T-helper 9 cell (primary cell): ENCODE results near the gene KCNJ2.

Source experiments
- DNase-seq: peaks from one replicate; pipeline ENCODE4 v3.0.0-alpha.2; 2020

The KCNJ2 gene

DNA sequence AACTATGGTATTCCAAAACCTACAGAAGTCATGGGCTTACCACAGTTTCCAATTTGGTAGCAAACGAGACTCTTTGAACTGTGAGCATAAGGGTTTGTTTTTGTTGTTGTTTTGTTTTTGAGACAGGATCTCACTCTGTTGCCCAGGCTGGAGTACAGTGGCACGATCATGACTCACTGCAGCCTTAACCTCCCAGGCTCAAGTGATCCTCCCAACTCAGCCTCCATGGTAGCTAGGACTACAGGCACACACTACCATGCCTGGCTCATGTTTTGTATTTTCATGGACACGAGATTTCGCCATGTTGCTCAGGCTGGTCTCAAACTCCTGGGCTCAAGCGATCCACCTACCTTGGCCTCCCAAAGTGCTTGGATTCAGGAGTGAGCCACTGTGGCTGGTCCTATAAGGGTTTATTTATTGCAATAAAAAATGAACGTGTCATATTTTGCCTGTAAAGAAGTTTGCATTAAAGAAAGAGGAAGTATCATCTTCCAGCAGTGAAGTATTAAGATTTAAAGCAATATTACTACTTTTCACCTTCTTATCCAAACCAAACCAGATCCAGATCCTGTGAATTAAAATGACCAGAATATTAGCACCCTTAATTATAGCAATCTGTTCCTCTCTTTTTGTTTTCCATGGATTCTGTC, 37.2 kb downstream of the KCNJ2 start:
- DNase-seq = no peak

DNA sequence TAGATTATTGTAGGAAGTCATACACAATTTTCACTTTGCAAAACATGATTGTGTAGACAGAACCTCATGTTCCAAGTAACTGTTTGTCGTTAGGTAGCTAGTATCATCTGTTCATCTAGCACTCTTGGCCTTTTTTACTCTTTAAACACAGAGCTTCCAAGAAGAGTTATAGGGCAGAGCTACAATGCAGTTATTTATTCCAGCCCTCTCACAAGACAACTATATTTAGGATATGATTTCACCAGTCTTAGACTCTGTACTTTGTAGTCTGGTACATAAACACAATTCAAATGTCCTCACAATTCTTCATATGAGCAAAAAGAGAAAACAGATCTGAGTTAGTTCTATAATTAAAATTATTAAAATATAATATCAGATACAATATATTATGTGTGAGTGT, 37.9 kb downstream of the KCNJ2 start:
- no peak for DNase-seq

DNA sequence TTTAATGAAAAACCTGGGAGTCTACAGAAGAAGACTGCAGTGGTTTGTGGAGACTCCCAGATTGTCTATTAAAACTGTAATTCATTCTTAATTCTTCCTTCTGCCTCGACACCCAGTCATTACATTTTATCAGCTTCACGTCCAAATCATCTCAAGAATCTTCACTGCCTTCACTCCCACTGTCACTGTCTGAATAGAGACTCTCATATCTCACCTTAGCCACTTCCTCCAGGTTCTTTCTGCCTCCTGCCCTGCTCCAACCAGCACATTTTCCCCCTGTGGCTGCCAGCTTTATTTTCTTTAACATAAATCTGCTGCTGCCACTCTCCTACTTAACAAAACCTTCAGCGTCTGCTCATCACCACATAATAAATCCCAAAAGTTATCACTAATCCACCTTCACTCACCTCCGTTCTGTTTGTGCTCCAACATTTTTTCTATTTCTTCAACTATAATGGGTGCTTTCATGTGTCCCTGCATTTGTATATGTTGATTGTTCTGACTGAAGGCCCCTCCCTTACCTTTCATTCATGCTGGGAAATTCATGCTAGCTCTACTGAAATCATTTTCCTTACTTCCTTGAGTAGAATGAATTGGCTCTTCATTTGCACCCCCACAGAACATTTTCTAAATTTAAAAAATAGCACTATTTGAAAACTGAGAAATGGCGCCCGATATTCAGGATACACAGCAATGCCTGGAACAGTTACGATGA, 38.9 kb downstream of the KCNJ2 start:
- no peak for DNase-seq

DNA sequence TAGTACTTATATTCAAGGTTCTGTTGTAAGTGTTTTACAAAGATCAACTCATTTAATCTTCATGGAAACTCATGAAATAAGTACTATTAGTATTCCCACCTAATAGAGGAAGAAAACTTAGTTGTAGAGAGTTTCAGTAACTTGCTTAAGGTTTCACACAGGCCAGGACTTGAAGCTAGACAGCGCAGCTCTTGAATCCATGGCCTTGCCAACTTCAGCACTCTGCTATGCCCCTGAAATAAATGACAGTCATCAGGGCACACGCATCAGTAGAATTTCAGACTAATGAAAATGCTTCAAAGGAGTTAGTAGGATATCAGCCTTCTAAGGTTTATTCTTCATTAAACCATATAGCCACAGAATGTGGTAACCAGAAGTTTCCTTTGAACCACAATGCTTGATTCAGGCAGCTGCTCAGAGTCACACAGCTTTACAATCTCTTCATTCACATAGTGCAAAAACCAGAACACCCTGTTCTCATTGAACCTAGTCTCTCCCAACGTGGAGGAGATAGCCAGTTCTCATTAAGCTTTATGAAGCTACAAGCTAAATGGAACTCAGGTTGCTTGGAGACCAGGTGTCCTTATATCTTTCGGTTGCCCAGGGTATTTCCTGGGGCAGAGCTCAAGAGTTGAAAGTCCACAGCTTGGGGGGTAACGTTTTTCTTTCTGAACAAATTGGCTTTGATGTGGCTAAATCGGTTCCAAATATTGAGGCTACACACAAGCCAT, 39.7 kb downstream of the KCNJ2 start:
- DNase-seq = no peak

DNA sequence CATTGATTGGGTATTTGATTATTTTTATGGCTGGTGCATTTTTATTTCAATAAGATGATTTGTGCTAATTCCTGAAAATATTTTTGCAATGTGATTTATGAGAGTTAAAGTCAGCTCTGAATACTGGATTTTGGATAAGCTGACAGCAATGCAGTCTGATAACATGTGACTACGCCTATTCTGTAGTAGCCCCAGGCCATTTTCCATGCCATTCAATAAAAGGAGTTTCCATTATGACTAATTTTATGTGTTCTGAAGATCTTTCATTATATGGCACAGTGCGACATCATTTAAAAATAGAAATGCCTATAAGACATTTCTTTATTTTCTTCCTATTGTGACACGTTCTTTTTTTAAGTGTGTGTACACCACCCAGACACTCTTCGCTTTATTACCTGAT, 46.3 kb downstream of the KCNJ2 start:
- no peak for DNase-seq

DNA sequence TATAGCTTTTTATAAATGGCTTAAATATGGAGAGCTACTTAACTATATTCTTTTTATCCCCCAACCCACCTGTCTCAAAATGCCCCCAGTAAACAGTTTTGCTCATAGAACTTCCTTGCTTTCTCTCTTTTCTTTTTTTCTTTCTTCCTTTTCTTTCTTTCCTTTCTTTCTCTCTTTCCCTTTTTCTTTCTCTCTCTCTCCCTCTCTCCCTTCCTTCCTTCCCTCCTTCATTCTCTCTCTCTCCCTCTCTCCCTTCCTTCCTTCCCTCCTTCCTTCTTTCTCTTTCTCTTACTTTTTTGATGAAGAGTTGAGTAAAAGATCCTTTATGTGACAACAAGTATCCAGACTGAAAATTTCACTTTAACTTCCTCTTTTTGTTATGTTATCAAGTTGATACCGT, 48.2 kb downstream of the KCNJ2 start:
- no peak for DNase-seq

DNA sequence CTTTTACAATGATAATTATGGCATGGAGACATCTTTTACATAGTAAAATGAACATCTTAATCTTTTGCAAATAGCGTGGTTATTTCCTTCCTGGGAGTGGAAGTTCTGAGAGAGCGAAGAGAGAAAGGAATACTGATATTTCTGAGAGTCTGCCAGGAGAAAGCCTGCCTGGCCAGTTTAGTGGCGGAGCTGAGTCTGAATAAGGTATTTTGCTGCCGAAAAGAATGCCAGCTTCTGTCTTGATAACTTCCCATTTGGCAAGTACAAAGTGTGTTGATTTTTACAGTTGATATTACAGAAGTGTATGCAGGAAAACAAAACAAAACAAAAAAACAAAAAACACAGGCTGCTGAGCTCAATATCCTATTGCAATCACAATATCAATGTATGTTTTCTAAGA, 55.9 kb downstream of the KCNJ2 start:
- DNase-seq = no peak
